ENCODE data around the gene GGACT.

The GGACT gene

GRCh38 chr13:100513987-100514670, 74.5 kb downstream of the GGACT start:
- DNase-seq (ENCODE audit: low read depth, low spot score) = no peak

GRCh38 chr13:100513171-100513570, 75.4 kb downstream of the GGACT start:
- peak; percentile 86 for DNase-seq (ENCODE audit: low read depth, low spot score)

GRCh38 chr13:100512422-100512821, 76.2 kb downstream of the GGACT start:
- DNase-seq (ENCODE audit: low read depth, low spot score) = no peak

GRCh38 chr13:100511466-100511865, 77.1 kb downstream of the GGACT start:
- no peak for DNase-seq (ENCODE audit: low read depth, low spot score)

GRCh38 chr13:100510208-100510957, 78.2 kb downstream of the GGACT start:
- DNase-seq (ENCODE audit: low read depth, low spot score) = no peak

- no peak for DNase-seq (ENCODE audit: low read depth, low spot score)
Measured at GRCh38 chr13:100508996-100509395, 79.6 kb downstream of the GGACT start.

- no peak for DNase-seq (ENCODE audit: low read depth, low spot score)
Measured at GRCh38 chr13:100508455-100508854, 80.1 kb downstream of the GGACT start.

- no peak for DNase-seq (ENCODE audit: low read depth, low spot score)
Measured at GRCh38 chr13:100506600-100507422, 81.8 kb downstream of the GGACT start.

- DNase-seq (ENCODE audit: low read depth, low spot score) = no peak
Measured at GRCh38 chr13:100506154-100506553, 82.4 kb downstream of the GGACT start.

- DNase-seq (ENCODE audit: low read depth, low spot score) = no peak
Measured at GRCh38 chr13:100503622-100504021, 85.0 kb downstream of the GGACT start.

GRCh38 chr13:100502446-100502845, 86.1 kb downstream of the GGACT start:
- DNase-seq (ENCODE audit: low read depth, low spot score) = no peak

- no peak for DNase-seq (ENCODE audit: low read depth, low spot score)
Measured at GRCh38 chr13:100497389-100497788, 91.2 kb downstream of the GGACT start.

GRCh38 chr13:100495455-100495854, 93.1 kb downstream of the GGACT start:
- DNase-seq (ENCODE audit: low read depth, low spot score) = no peak

GRCh38 chr13:100493418-100493817, 95.2 kb downstream of the GGACT start:
- no peak for DNase-seq (ENCODE audit: low read depth, low spot score)

GRCh38 chr13:100491164-100491842, 97.3 kb downstream of the GGACT start:
- peak; percentile 53 for DNase-seq (ENCODE audit: low read depth, low spot score)

GRCh38 chr13:100490692-100491091, 97.9 kb downstream of the GGACT start:
- no peak for DNase-seq (ENCODE audit: low read depth, low spot score)

- DNase-seq (ENCODE audit: low read depth, low spot score) = no peak
Measured at GRCh38 chr13:100485265-100485664, 103.3 kb downstream of the GGACT start.

- DNase-seq (ENCODE audit: low read depth, low spot score) = no peak
Measured at GRCh38 chr13:100484702-100485101, 103.9 kb downstream of the GGACT start.

GRCh38 chr13:100483841-100484381, 104.7 kb downstream of the GGACT start:
- DNase-seq (ENCODE audit: low read depth, low spot score) = no peak

- no peak for DNase-seq (ENCODE audit: low read depth, low spot score)
Measured at GRCh38 chr13:100483139-100483538, 105.5 kb downstream of the GGACT start.

GRCh38 chr13:100480676-100481075, 107.9 kb downstream of the GGACT start:
- DNase-seq (ENCODE audit: low read depth, low spot score) = no peak

All from brain pericyte (primary cell).